Measurements from ENCODE around the gene TMEM92. TPM values are rescaled to one million over a fixed set of nuclear protein-coding genes. Genes with fewer than 3 reads are reported as not detected.

The TMEM92 gene
- polyA plus RNA-seq, 1 experiment: 0.47 TPM

GRCh38 chr17:50301891-50302584, 27.8 kb downstream of the TMEM92 start:
- no peak overlapping the region for H3K27ac ChIP-seq (ENCODE audit: low read depth, low read length)
- CTCF ChIA-PET: interaction anchor here (0.6 to 1.0 kb wide), 3 partner anchors 132 to 207 kb away, joined by 3 to 4 read pairs (median 3); partner anchors contain the start of gene PDK2
- H3K9me3 ChIP-seq (ENCODE audit: control insufficient read depth, insufficient read depth, low read length): no peaks in the 10 kb centered on the region
- DNase-seq (ENCODE audit: low read depth, low spot score): no peak
- POLR2A ChIA-PET: no interaction called here
- no peak overlapping the region for H3K4me3 ChIP-seq (ENCODE audit: low read depth, low read length)
- no peak for TF ChIP-seq CTCF (IDR thresholded peaks at IDR 0.05; ENCODE audit: low read depth, low read length)
- no peaks in the 10 kb centered on the region for H3K27me3 ChIP-seq (ENCODE audit: control insufficient read depth, insufficient read depth, low read length)

- ChIA-PET POLR2A (no interaction called here), CTCF (interaction anchor here (1.0 to 2.0 kb wide), 2 partner anchors 133 to 209 kb away, joined by 4 read pairs; no protein-coding TSS in a partner anchor)
- no peak for TF ChIP-seq CTCF (IDR thresholded peaks at IDR 0.05; ENCODE audit: low read depth, low read length)
- H3K9me3 ChIP-seq (ENCODE audit: control insufficient read depth, insufficient read depth, low read length): no peaks in the 10 kb centered on the region
- H3K4me3 ChIP-seq (ENCODE audit: low read depth, low read length): no peak overlapping the region
- no peak for DNase-seq (ENCODE audit: low read depth, low spot score)
- H3K27ac ChIP-seq (ENCODE audit: low read depth, low read length): no peak overlapping the region
- H3K27me3 ChIP-seq (ENCODE audit: control insufficient read depth, insufficient read depth, low read length): no peaks in the 10 kb centered on the region
These were observed 28.8 kb downstream of the TMEM92 start for GRCh38 chr17:50303051-50303450.

GRCh38 chr17:50303596-50303995, 29.3 kb downstream of the TMEM92 start:
- H3K4me3 ChIP-seq (ENCODE audit: low read depth, low read length): no peak overlapping the region
- TF ChIP-seq CTCF (IDR thresholded peaks at IDR 0.05; ENCODE audit: low read depth, low read length): no peak
- POLR2A ChIA-PET: no interaction called here
- no peaks in the 10 kb centered on the region for H3K9me3 ChIP-seq (ENCODE audit: control insufficient read depth, insufficient read depth, low read length)
- no peak overlapping the region for H3K27ac ChIP-seq (ENCODE audit: low read depth, low read length)
- CTCF ChIA-PET: interaction anchor here (0.6 to 2.0 kb wide), 2 partner anchors 149 to 209 kb away, joined by 3 to 4 read pairs; no protein-coding TSS in a partner anchor
- H3K27me3 ChIP-seq (ENCODE audit: control insufficient read depth, insufficient read depth, low read length): no peaks in the 10 kb centered on the region
- no peak for DNase-seq (ENCODE audit: low read depth, low spot score)

- Histone ChIP-seq H3K27ac (ENCODE audit: low read depth, low read length) (peak overlapping the region; percentile 82), H3K4me3 (ENCODE audit: low read depth, low read length) (no peak overlapping the region), H3K27me3 (ENCODE audit: control insufficient read depth, insufficient read depth, low read length) (no peaks in the 10 kb centered on the region), H3K9me3 (ENCODE audit: control insufficient read depth, insufficient read depth, low read length) (no peaks in the 10 kb centered on the region)
- no peak for TF ChIP-seq CTCF (IDR thresholded peaks at IDR 0.05; ENCODE audit: low read depth, low read length)
- DNase-seq (ENCODE audit: low read depth, low spot score): no peak
- POLR2A ChIA-PET: interaction anchor here (0.6 kb wide), 2 partner anchors 30 to 87 kb away, joined by 4 to 5 read pairs; no protein-coding TSS in a partner anchor
- CTCF ChIA-PET: interaction anchor here (0.8 to 2.0 kb wide), 3 partner anchors 29 to 211 kb away, joined by 3 to 5 read pairs (median 4); no protein-coding TSS in a partner anchor
These were observed 30.6 kb downstream of the TMEM92 start for GRCh38 chr17:50304781-50305404.

GRCh38 chr17:50307654-50308053, 33.4 kb downstream of the TMEM92 start:
- DNase-seq (ENCODE audit: low read depth, low spot score): no peak
- no peaks in the 10 kb centered on the region for H3K9me3 ChIP-seq (ENCODE audit: control insufficient read depth, insufficient read depth, low read length)
- no peak for TF ChIP-seq CTCF (IDR thresholded peaks at IDR 0.05; ENCODE audit: low read depth, low read length)
- no peak overlapping the region for H3K4me3 ChIP-seq (ENCODE audit: low read depth, low read length)
- ChIA-PET POLR2A (no interaction called here), CTCF (interaction anchor here (0.6 to 2.2 kb wide), 2 partner anchors 146 to 185 kb away, joined by 4 to 9 read pairs; no protein-coding TSS in a partner anchor)
- H3K27ac ChIP-seq (ENCODE audit: low read depth, low read length): no peak overlapping the region
- H3K27me3 ChIP-seq (ENCODE audit: control insufficient read depth, insufficient read depth, low read length): no peaks in the 10 kb centered on the region

All from AG04450 (cell line).